ENCODE measurements around the gene CNR2.
"Not testable (repeated sequence)": the region's sequence is repeated elsewhere in the genome, so short reads cannot be mapped to it uniquely, and the experiment has no call there.

Gene CNR2

DNA sequence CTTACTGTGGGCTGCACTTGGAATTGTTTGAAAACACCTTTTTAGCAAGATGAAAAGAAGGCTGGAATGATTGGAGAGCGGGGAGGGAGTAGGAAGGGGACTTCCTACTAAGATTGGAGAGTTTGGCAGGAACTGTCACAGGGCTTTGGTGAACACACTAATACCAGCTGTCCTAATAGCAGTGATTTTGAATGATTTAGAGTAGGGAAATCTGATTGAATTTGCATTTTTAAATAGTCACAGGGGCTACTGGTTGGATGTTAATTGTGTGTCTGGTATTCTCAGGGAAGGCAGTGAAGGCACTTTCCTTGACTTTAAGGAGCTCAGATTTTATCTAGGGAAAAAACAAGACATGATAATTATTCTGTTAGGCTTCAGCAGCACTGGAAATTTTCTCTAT is 85.4 kb downstream of the CNR2 start:
- DNase-seq = no peak

DNA sequence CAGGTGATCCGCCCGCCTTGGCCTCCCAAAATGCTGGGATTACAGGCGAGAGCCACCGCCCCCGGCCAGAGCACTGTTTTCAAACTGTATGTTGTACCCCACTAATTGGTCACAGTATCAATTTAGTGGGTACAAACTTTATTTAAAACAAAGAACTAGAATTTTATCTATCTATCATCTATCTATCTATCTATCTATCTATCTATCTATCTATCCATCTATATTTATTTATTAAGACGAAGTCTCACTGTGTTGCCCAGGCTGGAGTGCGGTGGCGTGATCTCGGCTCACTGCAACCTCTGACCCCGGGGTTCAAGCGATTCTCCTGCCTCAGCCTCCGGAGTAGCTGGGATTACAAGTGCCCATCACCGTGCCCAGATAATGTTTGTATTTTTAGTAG is 86.6 kb downstream of the CNR2 start:
- DNase-seq = not testable (repeated sequence)

DNA sequence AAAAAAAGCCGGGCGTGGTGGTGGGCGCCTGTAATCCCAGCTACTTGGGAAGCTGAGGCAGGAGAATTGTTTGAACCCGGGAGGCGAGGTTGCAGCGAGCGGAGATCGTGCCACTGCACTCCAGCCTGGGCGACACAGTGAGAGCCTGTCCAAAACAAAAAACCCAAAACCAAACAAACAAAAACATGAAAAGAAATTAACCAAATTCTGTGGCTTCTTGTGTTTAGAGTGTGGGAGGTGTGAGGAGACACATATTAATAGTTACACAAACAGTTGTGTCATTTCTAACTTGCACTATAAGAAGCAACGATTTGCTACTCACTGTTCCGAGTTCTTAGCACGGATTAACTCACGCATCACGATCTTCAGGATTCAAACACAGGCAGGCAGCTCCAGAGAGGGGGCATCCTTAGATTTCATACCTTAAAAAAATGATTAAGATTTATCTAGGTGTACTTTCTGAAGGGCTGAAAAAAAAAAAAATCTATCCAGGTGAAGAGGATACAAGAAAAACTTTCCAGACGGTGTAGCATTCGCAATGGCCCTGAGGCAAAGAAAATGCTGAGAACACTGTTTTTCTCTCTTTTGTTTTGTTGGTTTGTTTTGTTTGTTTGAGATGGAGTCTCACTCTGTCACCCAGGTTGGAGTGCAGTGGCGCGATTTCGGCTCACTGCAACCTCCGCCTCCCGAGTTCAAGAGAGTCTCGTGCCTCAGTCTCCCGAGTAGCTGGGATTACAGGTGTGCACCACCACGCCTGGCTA is 87.2 kb downstream of the CNR2 start:
- DNase-seq = peak in 1 of 2 experiments; percentile 2

DNA sequence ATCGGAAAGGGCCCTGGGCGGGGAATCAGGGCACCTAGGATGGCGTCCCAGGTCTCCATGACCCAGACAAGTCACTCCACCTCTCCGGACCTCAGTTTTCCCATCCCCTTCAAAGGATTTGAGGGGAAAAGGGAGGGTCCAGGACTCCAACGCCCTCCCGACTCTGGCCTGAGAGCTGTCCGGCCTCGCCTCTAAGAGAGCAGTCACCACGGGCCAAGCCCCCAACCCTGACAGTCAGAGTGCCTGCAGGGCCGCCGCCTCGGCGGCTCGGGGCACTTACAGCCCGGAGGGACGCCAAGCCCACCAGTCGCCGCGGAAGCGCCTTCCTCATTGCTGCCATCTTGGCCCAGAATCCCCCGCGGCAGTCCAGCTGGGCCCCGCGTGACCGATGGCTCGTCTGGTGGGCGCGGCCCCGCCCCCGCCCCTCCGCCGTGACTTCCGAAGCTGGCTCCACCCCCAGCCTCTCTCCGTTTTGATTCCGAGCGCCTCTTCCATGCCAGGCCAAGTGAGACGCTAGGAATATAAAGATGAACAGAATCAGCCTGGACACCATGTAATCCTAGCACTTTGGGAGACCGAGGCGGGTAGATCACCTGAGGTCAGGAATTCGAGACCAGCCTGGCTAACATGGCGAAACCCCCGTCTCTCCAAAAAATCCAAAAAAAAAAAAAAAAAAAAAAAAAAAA is 87.9 kb downstream of the CNR2 start, which contains the start of gene HMGCL:
Gene HMGCL, minus strand, starts transcription at position 354 of the 686 bp plus-strand sequence. Its CDS starts 14 bp downstream, at position 340.
- DNase-seq = peak; percentile 53 to 81

DNA sequence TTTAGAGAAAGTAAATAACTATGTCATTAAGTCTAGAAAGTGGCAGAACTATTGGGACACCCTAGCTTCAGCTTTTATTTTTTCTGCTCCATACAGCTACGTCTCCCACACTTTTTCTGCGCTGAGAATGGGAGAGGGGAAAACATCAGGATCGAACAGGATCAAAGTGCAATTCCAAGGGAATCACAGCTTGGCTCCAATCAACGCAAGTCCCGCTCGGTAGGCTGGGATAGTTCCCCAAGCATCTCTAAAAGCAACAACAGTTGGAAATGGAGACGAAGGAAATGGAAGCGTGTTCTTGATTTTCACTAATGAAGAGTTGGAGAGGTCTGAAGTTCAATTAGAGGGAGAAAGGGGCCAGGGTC is 88.5 kb downstream of the CNR2 start:
- DNase-seq = no peak

DNA sequence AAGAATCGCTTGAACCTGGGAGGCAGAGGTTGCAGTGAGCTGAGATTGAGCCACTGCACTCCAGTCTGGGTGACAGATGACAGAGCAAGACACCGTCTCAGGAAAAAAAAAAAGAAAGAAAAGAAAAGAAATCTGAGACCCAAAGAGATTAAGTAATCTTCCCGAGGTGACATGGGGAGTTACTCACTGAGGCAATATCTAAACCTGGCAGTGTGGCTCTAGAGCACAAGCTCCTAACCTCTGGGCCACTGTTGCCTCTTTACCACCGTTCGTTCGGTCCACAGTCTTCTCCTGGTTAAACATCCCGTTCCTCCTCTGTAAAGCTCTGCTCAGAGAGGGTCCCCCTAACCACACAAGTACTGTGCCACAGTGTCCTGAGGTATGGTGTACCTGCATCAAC is 89.4 kb downstream of the CNR2 start:
- no peak for DNase-seq

Measured in NCI-H524 (cell line).